Stimulated activated CD4-positive, alpha-beta T cell treated with anti-CD3 and anti-CD28 coated beads, TNF-alpha, amount 100 ng/mL, for 4 hours (primary cell): ENCODE data around the gene CEP85.

Experiments
- DNase-seq, 3 experiments: peaks; one replicate each; pipeline ENCODE4 v3.0.0-alpha.2; 2020; ENCODE audit warnings: low read depth in 3 of 3

CEP85 gene

DNA sequence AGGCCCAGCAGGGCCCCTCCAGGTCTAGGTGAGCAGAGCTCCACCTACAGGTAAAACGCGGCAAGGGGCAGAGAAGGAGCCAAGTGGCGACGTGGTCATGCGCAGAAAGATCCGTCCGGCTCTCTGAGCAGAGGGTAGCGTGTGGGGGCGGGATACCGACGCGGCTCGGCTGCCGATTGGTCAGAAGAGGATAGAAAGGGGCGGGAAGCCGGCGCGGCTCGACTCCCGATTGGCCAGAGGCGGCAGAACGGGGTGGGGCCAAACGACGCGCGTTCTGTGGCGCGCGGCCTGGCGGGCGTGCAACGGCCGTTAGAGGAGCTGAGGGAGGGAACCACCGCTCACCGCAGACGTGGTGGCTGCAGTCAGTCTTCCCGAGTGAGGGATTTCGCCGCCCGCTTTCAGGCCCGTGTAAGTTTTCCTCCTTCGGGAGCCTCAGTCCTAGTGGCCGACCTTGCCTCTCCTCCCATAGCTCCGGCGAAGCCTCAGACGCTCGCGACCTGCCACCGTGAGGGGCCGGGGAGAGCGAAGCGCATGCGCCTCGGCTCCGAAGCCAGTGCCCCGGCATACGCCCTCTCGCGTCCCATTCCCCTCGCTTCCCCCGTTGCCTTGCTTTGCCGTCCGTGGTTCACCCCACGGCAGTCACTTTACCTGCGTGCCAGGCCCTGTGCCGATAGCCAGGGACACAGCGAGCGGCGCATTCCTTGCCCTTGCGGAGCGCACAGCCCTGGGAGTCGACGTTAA lies at the start of gene CEP85:
TSS of gene CEP85 (plus strand) at position 298 of the 741 bp plus-strand sequence. CDS start 5,584 bp downstream, outside the sequence.
- peak; percentile 97 to 98 (median 98) for DNase-seq

DNA sequence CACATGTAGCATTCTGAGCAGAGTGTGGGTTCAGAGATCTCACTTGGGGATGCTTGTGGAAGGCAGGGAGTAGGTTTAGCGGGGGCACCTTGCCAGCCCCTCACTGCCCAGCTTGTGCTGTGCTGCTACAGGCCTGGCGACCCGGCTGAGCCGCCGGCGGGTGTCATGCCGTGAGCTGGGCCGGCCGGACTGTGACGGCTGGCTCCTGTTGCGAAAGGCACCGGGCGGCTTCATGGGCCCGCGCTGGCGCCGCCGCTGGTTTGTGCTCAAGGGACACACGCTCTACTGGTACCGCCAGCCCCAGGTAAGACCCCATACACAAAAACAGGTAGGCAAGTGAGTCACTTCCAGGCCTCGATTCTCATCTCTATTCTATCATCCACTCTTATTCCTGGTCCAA lies 49.1 kb upstream of the CEP85 start:
- no peak for DNase-seq

DNA sequence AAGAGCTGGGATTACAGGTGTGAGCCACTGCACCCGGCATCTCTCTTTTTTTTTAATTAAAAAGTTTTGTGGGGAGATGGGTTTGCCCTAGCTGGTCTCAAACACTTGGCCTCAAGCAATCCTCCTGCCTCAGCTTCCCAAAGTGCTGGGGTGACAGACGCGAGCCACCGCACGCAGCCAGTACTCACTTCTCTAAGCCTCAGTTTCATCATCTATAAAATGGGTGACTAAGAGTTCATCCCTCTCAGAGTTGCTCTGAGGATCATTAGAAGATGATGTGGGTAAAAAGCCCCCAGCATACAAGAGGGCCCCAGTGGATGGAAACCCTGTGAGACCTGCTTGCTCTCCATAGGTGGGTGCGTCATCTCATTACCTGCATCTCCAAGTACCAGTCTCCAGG lies 46.1 kb upstream of the CEP85 start:
- DNase-seq, result no peak

- no peak for DNase-seq
Measured at GRCh38 chr1:26188477-26188876, 45.5 kb upstream of the CEP85 start.

GRCh38 chr1:26189331-26189730 lies 44.7 kb upstream of the CEP85 start:
- DNase-seq, result no peak

GRCh38 chr1:26189751-26190275 lies 44.2 kb upstream of the CEP85 start:
- DNase-seq, result no peak

DNA sequence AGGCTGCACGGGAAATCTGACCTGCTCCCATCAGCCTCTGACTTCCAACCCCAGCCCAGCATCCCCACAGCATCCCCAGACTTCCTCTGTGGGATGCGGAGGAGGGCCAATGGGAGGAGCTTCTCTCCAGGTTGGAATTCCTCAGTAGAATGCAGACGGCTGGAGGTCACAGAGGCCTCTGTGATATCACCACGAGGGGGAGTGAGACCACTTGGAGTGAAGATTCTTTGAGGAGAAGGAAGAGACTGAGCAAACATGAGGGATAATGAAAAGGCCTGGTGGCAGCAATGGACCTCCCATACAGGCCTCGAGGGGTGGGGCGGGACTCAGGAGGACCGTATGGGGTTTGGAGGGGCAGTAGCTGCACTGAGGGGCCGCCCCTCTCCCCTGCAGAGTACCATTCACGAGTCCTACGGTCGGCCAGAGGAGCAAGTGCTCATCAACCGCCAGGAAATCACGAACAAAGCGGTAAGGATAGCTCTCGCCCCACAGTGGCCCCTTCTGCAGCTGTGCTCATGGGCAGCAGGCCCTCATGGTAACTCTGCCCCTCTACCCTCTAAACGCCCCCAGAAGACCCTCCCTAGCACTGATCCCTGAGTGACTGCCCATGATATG lies 43.5 kb upstream of the CEP85 start, which contains the start of gene CATSPER4:
TSS of gene CATSPER4 (plus strand) at position 230 of the 615 bp plus-strand sequence. CDS start at position 256, 26 bp downstream.
- no peak for DNase-seq

DNA sequence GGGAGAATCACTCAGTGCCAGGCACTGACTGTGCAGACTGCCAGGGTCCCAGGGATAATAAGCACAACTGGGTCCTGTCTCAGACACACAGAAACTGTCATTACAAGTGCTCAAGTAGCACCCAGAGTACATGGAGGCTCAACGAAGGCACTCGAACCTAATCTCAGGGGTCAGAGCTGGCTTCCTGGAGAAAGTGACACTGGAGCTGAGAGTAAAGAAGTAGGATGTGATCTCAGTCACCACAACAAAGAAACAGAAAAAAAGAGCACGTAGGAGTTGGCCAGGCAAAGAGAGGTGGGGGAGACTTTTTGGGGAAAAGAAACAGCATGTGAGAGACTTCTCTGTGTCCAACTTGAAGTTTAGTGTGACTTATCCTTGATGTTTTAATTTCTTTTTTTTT lies 42.3 kb upstream of the CEP85 start:
- DNase-seq, result no peak

DNA sequence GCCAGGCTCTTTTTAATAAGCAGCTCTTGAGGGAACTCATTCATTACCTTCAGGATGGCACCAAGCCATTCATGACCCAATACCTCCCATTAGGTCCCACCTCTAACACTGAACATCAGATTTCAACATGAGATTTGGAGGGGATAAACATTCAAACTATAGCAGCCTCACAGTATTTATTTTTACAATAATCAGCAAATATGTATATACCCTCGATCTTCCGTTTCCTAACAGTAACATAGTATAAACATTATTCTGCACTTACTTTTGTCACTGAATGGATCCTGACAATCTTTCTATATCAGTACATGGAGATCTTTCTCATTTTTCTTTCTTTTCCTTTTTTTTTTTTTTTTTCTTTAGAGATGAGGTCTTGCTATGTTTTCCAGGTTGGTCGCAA lies 38.2 kb upstream of the CEP85 start:
- no peak for DNase-seq

DNA sequence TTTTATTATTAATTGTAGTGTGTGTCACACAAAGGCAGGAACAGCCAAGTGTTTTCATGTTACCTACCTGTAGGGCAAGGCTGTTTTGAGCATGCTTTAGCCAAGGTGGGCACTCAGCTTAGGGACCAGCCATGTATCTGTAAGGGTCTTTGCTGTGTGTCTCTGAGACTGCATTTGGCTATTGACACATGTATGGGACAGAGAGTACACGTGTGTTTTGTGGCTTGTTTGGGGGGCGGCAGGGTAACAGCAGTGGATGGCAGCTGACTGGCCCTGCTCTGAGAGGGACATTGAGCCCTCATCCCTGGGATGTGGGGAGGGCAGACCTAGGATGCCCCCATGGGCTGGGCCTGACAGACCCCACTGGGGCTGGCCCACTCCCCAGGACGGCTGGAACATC lies 36.7 kb upstream of the CEP85 start:
- DNase-seq, result no peak

GRCh38 chr1:26197813-26198212 lies 36.2 kb upstream of the CEP85 start:
- no peak for DNase-seq

GRCh38 chr1:26200413-26200812 lies 33.6 kb upstream of the CEP85 start:
- no peak for DNase-seq

- no peak for DNase-seq
Measured at GRCh38 chr1:26203642-26204318, 30.2 kb upstream of the CEP85 start.

- no peak for DNase-seq
Measured at GRCh38 chr1:26210147-26210870, 23.7 kb upstream of the CEP85 start.

- no peak for DNase-seq
Measured at GRCh38 chr1:26212726-26213125, 21.3 kb upstream of the CEP85 start.

DNA sequence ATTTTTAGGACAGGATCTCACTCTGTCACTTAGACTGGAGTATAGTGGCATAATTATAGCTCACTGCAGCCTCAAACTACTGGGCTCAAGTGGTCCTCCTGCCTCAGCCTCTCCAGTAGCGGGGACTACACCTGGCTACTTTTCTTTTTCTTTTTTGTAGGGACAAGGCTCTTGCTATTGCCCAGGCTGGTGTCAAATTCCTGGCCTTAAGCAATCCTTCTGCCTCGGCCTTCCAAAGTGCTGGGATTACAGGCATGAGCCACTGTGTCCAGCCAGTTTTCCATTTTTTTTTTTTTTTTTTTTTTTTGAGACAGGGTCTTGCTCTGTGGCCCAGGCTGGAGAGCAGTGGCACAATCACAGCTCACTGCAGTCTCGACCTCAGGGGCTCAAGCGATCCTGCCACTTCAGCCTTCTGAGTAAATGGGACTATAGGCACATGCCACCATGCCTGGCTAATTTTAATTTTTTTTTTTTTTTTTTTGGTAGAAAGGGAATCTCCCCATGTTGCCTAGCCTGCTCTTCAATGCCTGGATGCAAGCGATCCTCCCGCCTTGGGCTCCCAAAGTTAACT lies 20.6 kb upstream of the CEP85 start:
- DNase-seq, result no peak

DNA sequence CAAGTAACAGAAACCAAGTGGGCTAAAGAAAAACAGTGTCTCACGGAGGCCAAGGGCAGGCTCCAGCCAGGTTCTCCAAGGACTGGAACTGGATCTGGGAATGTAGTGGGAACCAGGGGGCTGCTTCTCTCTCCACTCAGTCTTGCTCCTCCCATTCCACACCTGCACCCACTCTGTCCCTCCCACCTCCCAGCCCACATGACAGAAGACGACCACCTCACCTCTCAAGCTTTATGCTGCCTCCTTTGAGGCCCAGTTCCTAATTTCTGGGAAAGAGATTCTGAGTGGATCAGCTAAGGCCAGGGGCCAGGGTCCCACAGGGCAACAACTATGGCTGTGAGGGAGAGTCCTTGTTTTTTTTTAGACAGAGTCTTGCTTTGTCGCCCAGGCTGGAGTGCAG lies 18.8 kb upstream of the CEP85 start:
- DNase-seq, result no peak

DNA sequence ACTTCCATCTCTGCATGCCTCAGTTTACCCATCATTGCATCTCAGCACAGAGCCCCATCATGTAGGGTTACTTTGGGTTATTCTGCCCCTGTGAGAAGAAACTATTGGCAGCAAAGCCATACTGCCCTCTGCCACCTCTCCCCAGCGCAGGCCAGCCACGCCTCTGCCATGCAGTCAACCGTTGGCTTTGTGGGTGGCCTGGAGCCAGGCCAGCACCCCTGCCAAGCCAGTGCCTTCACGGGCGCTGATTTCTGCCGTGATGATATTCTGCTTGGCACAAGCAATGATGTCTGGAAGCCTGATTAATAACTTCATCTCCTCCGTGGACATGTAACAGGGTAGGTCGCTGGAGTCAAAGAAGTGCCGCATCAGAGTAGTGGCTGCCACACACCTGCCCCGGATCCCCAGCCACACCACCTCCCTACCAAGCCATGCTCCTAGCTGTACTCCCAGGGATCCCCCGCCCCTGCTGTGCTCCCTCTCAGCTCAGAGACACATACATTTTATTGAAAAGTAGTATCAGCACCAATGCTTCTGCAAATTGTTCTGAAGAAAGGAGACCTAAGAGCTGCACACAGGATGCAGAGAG lies 15.0 kb upstream of the CEP85 start:
- no peak for DNase-seq

GRCh38 chr1:26220199-26220912 lies 13.6 kb upstream of the CEP85 start:
- DNase-seq, result no peak

GRCh38 chr1:26221094-26221493 lies 12.9 kb upstream of the CEP85 start:
- DNase-seq, result no peak

- no peak for DNase-seq
Measured at GRCh38 chr1:26224606-26225005, 9.4 kb upstream of the CEP85 start.
